Activated CD4-positive, CD25-positive, alpha-beta regulatory T cell treated with anti-CD3 and anti-CD28 coated beads, Interleukin-2, amount 50 U/mL, for 72 hours (primary cell): Measurements from ENCODE around the gene PRICKLE1.

Experiments used
- DNase-seq: peaks from one replicate; pipeline ENCODE4 v3.0.0; 2021

The PRICKLE1 gene

GRCh38 chr12:42486407-42486806 is 103.1 kb downstream of the PRICKLE1 start:
- DNase-seq = no peak

GRCh38 chr12:42485823-42486222 is 103.7 kb downstream of the PRICKLE1 start:
- no peak for DNase-seq

- no peak for DNase-seq
These were observed 104.5 kb downstream of the PRICKLE1 start for GRCh38 chr12:42484996-42485395.

- DNase-seq = no peak
These were observed 106.1 kb downstream of the PRICKLE1 start for GRCh38 chr12:42483521-42483790.

- peak; percentile 60 for DNase-seq
These were observed 106.6 kb downstream of the PRICKLE1 start for GRCh38 chr12:42482748-42483520.

GRCh38 chr12:42482041-42482747 is 107.4 kb downstream of the PRICKLE1 start:
- no peak for DNase-seq

GRCh38 chr12:42481368-42481767 is 108.2 kb downstream of the PRICKLE1 start:
- no peak for DNase-seq

- DNase-seq = no peak
These were observed 111.6 kb downstream of the PRICKLE1 start for GRCh38 chr12:42477941-42478340.

- DNase-seq = no peak
These were observed 114.4 kb downstream of the PRICKLE1 start for GRCh38 chr12:42475106-42475505.

GRCh38 chr12:42474391-42474790 is 115.2 kb downstream of the PRICKLE1 start:
- no peak for DNase-seq

- no peak for DNase-seq
These were observed 116.0 kb downstream of the PRICKLE1 start for GRCh38 chr12:42473561-42473960.

- DNase-seq = no peak
These were observed 116.4 kb downstream of the PRICKLE1 start for GRCh38 chr12:42473130-42473529.

- no peak for DNase-seq
These were observed 117.2 kb downstream of the PRICKLE1 start for GRCh38 chr12:42472376-42472775.

GRCh38 chr12:42469355-42470175 is 120.0 kb downstream of the PRICKLE1 start:
- DNase-seq = no peak

GRCh38 chr12:42468921-42469320 is 120.6 kb downstream of the PRICKLE1 start:
- no peak for DNase-seq

- no peak for DNase-seq
These were observed 121.2 kb downstream of the PRICKLE1 start for GRCh38 chr12:42468341-42468821.

GRCh38 chr12:42463671-42464070 is 125.9 kb downstream of the PRICKLE1 start:
- DNase-seq = no peak

GRCh38 chr12:42462486-42462885 is 127.1 kb downstream of the PRICKLE1 start:
- DNase-seq = no peak

GRCh38 chr12:42459336-42459847 is 130.2 kb downstream of the PRICKLE1 start:
- no peak for DNase-seq

GRCh38 chr12:42458575-42458974 is 131.0 kb downstream of the PRICKLE1 start:
- no peak for DNase-seq

GRCh38 chr12:42450248-42450647 is 139.3 kb downstream of the PRICKLE1 start:
- DNase-seq = no peak

GRCh38 chr12:42448841-42449240 is 140.7 kb downstream of the PRICKLE1 start:
- no peak for DNase-seq

GRCh38 chr12:42447371-42447786 is 142.2 kb downstream of the PRICKLE1 start:
- DNase-seq = no peak
